Upper lobe of left lung (tissue), 6 donors: ENCODE results near the gene FOXL3. TPM values are rescaled to one million over a fixed set of nuclear protein-coding genes. Genes with fewer than 3 reads are reported as not detected.
A peak's percentile ranks its signal among the peaks of the same experiment; 100 is the strongest.

Source experiments
- ATAC-seq, 2 donors: fragments of 200-7000 bp; cut with Tn5 transposase; one replicate each; pipeline ENCODE4 v1.9.1; 2022; ENCODE audit warnings: mild to moderate bottlenecking in 2 of 2, moderate library complexity in 2 of 2; ENCODE audit not compliant: low FRiP score in 2 of 2
- DNase-seq, 2 donors: peaks; one replicate each; pipeline ENCODE4 v3.0.0-alpha.2; 2019 to 2020
- H3K27ac ChIP-seq, 4 donors: fragments of 200-600 bp; sonication (generic); one replicate each; pipeline ENCODE4 v1.5.1; 2016 to 2019
- H3K27me3 ChIP-seq, 4 donors: fragments of 200-600 bp; sonication (generic); one replicate each; pipeline ENCODE4 v1.5.1; 2017 to 2019
- H3K36me3 ChIP-seq, 4 donors: fragments of 200-600 bp; sonication (generic); one replicate each; pipeline ENCODE4 v1.5.1; 2016 to 2019
- H3K4me1 ChIP-seq, 4 donors: fragments of 200-600 bp; sonication (generic); one replicate each; pipeline ENCODE4 v1.5.1; 2018 to 2019
- H3K4me3 ChIP-seq, 4 donors: fragments of 200-600 bp; sonication (generic); one replicate each; pipeline ENCODE4 v1.5.1; 2017 to 2019; ENCODE audit warnings: mild to moderate bottlenecking in 2 of 4, moderate library complexity in 1 of 4
- H3K9me3 ChIP-seq, 4 donors: fragments of 200-600 bp; sonication (generic); one replicate each; pipeline ENCODE4 v1.5.1; 2018 to 2019
- EP300 ChIP-seq, 4 donors: sonication (generic); formaldehyde crosslinking; IDR thresholded peaks; one replicate each; pipeline ENCODE4 v1.5.1; 2017; ENCODE audit warnings: antibody characterized with exemption in 4 of 4, control low read depth in 2 of 4
- POLR2A ChIP-seq, 4 donors: fragments of 450-650 bp; IDR thresholded peaks; one replicate each; pipeline ENCODE4 v1.5.1; 2016 to 2017; ENCODE audit warnings: antibody characterized with exemption in 4 of 4, mild to moderate bottlenecking in 2 of 4
- POLR2AphosphoS5 ChIP-seq, 2 donors: sonication (generic); formaldehyde crosslinking; IDR thresholded peaks; one replicate each; pipeline ENCODE4 v1.5.1; 2017; ENCODE audit warnings: antibody characterized with exemption in 2 of 2
- WGBS, 2 donors: methylation state at CpG; one replicate each; pipeline ENCODE4 v1.1.5; 2017 to 2018; 5-methylcytosine and 5-hydroxymethylcytosine counted together
- total RNA-seq, 6 donors: library from RNA; depleted of rRNA in 4 of 6; stranded (reverse); fragments of >200 nt in 4 of 6; gene quantifications; one replicate each; pipeline versions ENCODE4 v1.1.0 to v1.2.1, GENCODE V29; 2016 to 2021
- TF ChIP-seq, protein P1 (sequence below), 6 experiments: fragments of 450-650 bp in 4 of 6; fragments of 200-600 bp in 2 of 6; sonication (generic) in 2 of 6; IDR thresholded peaks; one replicate each; pipeline ENCODE4 v1.5.1; 2016 to 2019; ENCODE audit warnings: antibody characterized with exemption in 6 of 6
- donor health status: DM: no; HTN: no; CAD: no; lungs with moderate emphysema.
- donor health status: DM: no; HTN: yes; CAD: no; lungs with severe emphysema.

FOXL3 gene
- total RNA-seq, 6 donors from 2014 or later, result not detected

DNA sequence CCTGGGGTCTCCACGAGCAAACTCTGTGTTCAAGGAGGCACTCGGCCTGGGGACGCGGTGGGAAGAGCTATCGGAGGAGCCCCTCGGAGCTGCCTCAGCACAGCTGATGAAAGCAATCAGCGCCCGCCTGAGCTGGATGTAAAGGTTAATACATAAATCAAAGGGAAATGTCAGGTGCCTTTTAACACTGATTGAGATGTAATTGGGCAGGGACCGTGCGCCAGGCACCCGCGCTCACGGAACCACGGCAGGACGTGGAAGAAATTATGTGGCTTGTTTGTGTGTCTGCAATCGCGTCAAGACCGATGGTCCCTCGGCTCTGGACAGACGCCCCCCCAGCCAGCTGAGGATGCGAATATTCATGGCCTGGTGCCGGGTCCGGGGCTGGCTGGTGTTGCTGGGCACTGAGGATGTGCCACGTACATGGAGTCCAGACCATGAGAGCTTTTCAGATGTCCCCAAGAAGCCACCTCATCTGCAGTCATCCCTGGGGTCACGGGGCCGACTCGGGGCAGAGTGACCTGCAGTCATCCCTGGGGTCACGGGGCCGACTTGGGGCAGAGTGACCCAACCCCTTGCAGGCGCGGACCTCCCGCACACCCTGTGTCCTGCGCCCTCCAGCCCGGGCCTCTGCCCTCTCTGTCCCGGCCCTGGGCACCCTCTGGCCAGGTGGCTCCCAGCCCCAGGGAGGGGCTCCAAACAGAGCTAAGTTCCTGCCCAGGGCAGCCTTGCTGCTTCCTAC lies 15.6 kb downstream of the FOXL3 start:
- Histone ChIP-seq H3K36me3 (no peaks in the 10 kb centered on the region), H3K27me3 (no peaks in the 10 kb centered on the region), H3K4me1 (no peaks in the 10 kb centered on the region), H3K4me3 (no peak overlapping the region), H3K9me3 (peaks cover 0 to 3% (median 0%) of the 10 kb centered on the region in 4 donors), H3K27ac (no peak overlapping the region)
- WGBS, 2 donors, result 80 to 89% methylated on average over 13 to 31 of the region's 35 CpGs
- ATAC-seq (no peak), DNase-seq (peak in 1 of 2 donors; percentile 69)
- TF ChIP-seq POLR2AphosphoS5 (IDR thresholded peaks at IDR 0.05), result no peak
- TF ChIP-seq POLR2A (IDR thresholded peaks at IDR 0.05), result no peak
- no peak for TF ChIP-seq EP300 (IDR thresholded peaks at IDR 0.05)
- TF ChIP-seq, protein P1, sequence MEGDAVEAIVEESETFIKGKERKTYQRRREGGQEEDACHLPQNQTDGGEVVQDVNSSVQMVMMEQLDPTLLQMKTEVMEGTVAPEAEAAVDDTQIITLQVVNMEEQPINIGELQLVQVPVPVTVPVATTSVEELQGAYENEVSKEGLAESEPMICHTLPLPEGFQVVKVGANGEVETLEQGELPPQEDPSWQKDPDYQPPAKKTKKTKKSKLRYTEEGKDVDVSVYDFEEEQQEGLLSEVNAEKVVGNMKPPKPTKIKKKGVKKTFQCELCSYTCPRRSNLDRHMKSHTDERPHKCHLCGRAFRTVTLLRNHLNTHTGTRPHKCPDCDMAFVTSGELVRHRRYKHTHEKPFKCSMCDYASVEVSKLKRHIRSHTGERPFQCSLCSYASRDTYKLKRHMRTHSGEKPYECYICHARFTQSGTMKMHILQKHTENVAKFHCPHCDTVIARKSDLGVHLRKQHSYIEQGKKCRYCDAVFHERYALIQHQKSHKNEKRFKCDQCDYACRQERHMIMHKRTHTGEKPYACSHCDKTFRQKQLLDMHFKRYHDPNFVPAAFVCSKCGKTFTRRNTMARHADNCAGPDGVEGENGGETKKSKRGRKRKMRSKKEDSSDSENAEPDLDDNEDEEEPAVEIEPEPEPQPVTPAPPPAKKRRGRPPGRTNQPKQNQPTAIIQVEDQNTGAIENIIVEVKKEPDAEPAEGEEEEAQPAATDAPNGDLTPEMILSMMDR (IDR thresholded peaks at IDR 0.05), result no peak

DNA sequence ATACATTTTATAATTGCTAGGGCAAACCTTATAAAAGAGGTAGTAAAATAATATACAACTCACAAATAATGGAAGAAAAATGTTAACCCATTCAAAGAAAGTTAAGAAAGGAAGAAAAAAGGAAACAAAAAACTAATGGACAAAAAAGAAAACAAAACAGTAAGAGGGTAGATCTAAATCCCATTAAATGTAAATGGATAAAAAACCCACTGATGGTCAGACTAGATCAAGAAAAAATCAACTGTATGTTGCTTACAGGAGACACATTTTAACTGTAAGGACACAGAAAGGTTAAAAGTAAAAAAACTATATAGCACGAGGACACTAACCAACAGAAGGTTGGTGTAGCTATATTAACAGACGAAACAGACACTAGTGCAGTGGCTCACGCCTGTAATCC lies 18.0 kb downstream of the FOXL3 start:
- TF ChIP-seq, protein P1 (IDR thresholded peaks at IDR 0.05), result no peak
- TF ChIP-seq POLR2A (IDR thresholded peaks at IDR 0.05), result no peak
- no peak for TF ChIP-seq EP300 (IDR thresholded peaks at IDR 0.05)
- no peak for TF ChIP-seq POLR2AphosphoS5 (IDR thresholded peaks at IDR 0.05)
- Histone ChIP-seq H3K36me3 (no peaks in the 10 kb centered on the region), H3K4me1 (no peaks in the 10 kb centered on the region), H3K4me3 (no peak overlapping the region), H3K27ac (no peak overlapping the region), H3K27me3 (no peaks in the 10 kb centered on the region), H3K9me3 (peaks cover 0 to 3% (median 0%) of the 10 kb centered on the region in 4 donors)
- 82 to 93% methylated on average over 3 of the region's 3 CpGs for WGBS, 2 donors
- ATAC-seq, result no peak
- DNase-seq, result no peak

DNA sequence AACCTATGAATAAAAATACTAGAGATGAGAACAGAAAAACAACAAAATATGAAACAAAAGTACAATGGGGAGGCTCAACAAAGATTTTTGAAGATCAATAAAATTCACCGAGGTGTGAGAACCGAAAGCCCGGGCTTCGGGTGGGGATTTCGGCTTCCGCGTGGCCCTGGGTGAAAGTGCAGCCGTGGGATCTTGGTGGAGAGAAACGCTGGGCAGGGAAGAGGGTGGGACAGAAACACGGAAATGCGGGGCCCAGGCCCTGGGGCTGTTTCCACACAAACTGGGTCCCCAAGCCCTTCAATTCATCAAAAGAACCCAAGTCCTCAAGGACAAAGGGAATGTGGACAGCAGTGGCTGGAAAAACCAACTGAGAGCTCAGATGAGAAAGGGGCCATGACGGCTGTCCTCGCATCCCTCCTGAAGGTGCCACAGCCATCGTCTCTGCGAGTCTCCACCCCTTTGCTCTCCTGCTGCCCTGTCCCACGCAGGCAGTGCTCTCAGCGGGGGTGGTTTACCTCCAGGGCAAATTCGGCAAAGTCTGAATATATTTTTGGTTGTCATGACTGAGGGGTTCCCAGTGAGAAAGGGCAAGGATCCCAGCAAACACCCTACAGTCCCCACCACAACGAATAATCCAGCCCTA lies 19.7 kb downstream of the FOXL3 start:
- Histone ChIP-seq H3K27ac (no peak overlapping the region), H3K4me3 (no peak overlapping the region), H3K27me3 (no peaks in the 10 kb centered on the region), H3K9me3 (peaks cover 0 to 3% (median 0%) of the 10 kb centered on the region in 4 donors), H3K4me1 (no peaks in the 10 kb centered on the region), H3K36me3 (no peaks in the 10 kb centered on the region)
- no peak for TF ChIP-seq EP300 (IDR thresholded peaks at IDR 0.05)
- no peak for TF ChIP-seq POLR2A (IDR thresholded peaks at IDR 0.05)
- TF ChIP-seq, protein P1 (IDR thresholded peaks at IDR 0.05), result no peak
- no peak for TF ChIP-seq POLR2AphosphoS5 (IDR thresholded peaks at IDR 0.05)
- 91 to 94% methylated on average over 18 to 19 of the region's 19 CpGs for WGBS, 2 donors
- DNase-seq, result no peak
- no peak for ATAC-seq

DNA sequence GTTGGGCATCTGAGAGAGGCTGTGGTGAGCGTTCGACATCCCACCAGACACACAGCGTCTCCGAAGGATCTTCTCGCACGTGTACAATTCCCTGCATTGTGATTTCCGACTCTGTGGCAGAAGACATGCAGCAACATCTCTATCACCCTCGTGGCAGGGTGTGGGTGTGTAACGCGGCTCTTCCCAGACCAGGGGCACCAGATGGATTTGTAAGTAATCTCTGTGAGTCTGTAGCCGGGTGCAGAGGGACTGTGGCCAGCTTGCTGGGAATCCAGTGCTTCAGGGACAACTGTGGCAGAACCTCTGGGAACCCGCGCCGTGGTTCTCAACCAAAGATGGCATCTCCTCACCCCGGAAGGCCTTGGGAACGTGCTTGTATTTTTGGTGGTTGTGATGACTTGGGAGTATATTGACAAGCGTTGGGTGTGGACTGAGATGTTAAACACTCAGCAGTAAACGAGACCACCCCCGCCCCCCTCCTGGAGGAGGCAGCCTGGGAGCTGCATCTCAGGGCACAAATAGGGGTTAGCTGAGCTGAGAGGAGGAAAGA lies 21.2 kb downstream of the FOXL3 start:
- no peak for ATAC-seq
- no peak overlapping the region for H3K4me3 ChIP-seq
- peak overlapping the region in 1 of 4 donors; percentile 57 for H3K27ac ChIP-seq
- no peaks in the 10 kb centered on the region for H3K4me1 ChIP-seq
- 72 to 77% methylated on average over 19 of the region's 19 CpGs for WGBS, 2 donors
- H3K36me3 ChIP-seq, result no peaks in the 10 kb centered on the region
- peaks cover 0 to 3% (median 0%) of the 10 kb centered on the region in 4 donors for H3K9me3 ChIP-seq
- DNase-seq, result no peak
- H3K27me3 ChIP-seq, result no peaks in the 10 kb centered on the region
- TF ChIP-seq, protein P1 (IDR thresholded peaks at IDR 0.05), result no peak
- no peak for TF ChIP-seq EP300 (IDR thresholded peaks at IDR 0.05)
- no peak for TF ChIP-seq POLR2AphosphoS5 (IDR thresholded peaks at IDR 0.05)
- no peak for TF ChIP-seq POLR2A (IDR thresholded peaks at IDR 0.05)
